Liver (tissue), 3 donors: ENCODE results near the gene SH3D19.

Experiments
- EGR1 ChIP-seq, 2 donors: IDR thresholded peaks; 2 replicates each; pipeline ENCODE4 v1.6.1; 2016 to 2018; ENCODE audit warnings: antibody characterized with exemption in 2 of 2, low read depth in 2 of 2
- FOXA1 ChIP-seq: IDR thresholded peaks from 2 replicates; pipeline ENCODE4 v1.6.1; 2016; ENCODE audit warnings: antibody characterized with exemption
- GABPA ChIP-seq, 2 donors: IDR thresholded peaks in 1 of 2; conservative IDR thresholded peaks in 1 of 2; 2 replicates each; pipeline ENCODE4 v1.6.1; 2016; ENCODE audit warnings: antibody characterized with exemption in 2 of 2, mild to moderate bottlenecking in 1 of 2, moderate library complexity in 1 of 2
- HNF4G ChIP-seq: IDR thresholded peaks from 2 replicates; pipeline ENCODE4 v1.6.1; 2016; ENCODE audit warnings: antibody characterized with exemption
- JUND ChIP-seq, 2 donors: IDR thresholded peaks; 2 replicates each; pipeline ENCODE4 v1.6.1; 2016; ENCODE audit warnings: antibody characterized with exemption in 2 of 2
- RAD21 ChIP-seq, 2 donors: IDR thresholded peaks; 2 replicates each; pipeline ENCODE4 v1.6.1; 2016; ENCODE audit warnings: antibody characterized with exemption in 2 of 2, mild to moderate bottlenecking in 2 of 2
- TAF1 ChIP-seq: conservative IDR thresholded peaks from 2 replicates; pipeline ENCODE4 v1.6.1; 2016; ENCODE audit warnings: antibody characterized with exemption, mild to moderate bottlenecking
- YY1 ChIP-seq: IDR thresholded peaks from 2 replicates; pipeline ENCODE4 v1.6.1; 2016; ENCODE audit warnings: antibody characterized with exemption, mild to moderate bottlenecking
- TF ChIP-seq, protein P1 (sequence below): fragments of 150-350 bp; IDR thresholded peaks from 2 replicates; pipeline ENCODE4 v1.5.1; 2017; ENCODE audit warnings: improper control_type of control experiment, low read depth, low read length; ENCODE audit not compliant: missing input control
- TF ChIP-seq, protein P2 (sequence below): IDR thresholded peaks from 2 replicates; pipeline ENCODE4 v1.6.1; 2016; ENCODE audit warnings: antibody characterized with exemption
- TF ChIP-seq, protein P3 (sequence below): IDR thresholded peaks from 2 replicates; pipeline ENCODE4 v1.6.1; 2016; ENCODE audit warnings: antibody characterized with exemption
- TF ChIP-seq, protein P4 (sequence below): IDR thresholded peaks from 2 replicates; pipeline ENCODE4 v1.6.1; 2016; ENCODE audit warnings: antibody characterized with exemption, mild to moderate bottlenecking
- donor health status: healthy.
- donor health status: healthy.

DNA sequence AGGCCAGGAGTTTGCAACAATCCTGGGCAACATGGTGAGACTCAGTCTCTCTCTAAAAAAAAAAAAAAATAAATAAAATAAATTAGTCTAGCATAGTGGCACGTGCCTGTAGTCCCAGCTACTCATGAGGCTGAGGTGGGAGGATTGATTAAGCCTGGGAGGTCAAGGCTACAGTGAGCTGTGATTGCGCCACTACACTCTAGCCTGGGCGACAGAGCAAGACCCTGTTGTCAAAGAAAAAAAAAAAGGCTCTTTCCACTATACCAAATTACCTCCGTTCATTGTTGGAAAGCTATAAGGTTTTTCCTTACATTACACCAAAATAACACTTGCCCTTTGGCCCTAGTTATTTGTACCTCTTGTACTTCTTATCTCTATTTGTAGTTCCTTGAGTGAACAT is 58.3 kb downstream of the SH3D19 start:
- no peak for TF ChIP-seq RAD21 (IDR thresholded peaks at IDR 0.05)
- TF ChIP-seq, protein P1, sequence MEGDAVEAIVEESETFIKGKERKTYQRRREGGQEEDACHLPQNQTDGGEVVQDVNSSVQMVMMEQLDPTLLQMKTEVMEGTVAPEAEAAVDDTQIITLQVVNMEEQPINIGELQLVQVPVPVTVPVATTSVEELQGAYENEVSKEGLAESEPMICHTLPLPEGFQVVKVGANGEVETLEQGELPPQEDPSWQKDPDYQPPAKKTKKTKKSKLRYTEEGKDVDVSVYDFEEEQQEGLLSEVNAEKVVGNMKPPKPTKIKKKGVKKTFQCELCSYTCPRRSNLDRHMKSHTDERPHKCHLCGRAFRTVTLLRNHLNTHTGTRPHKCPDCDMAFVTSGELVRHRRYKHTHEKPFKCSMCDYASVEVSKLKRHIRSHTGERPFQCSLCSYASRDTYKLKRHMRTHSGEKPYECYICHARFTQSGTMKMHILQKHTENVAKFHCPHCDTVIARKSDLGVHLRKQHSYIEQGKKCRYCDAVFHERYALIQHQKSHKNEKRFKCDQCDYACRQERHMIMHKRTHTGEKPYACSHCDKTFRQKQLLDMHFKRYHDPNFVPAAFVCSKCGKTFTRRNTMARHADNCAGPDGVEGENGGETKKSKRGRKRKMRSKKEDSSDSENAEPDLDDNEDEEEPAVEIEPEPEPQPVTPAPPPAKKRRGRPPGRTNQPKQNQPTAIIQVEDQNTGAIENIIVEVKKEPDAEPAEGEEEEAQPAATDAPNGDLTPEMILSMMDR: no peak
- TF ChIP-seq, protein P2, sequence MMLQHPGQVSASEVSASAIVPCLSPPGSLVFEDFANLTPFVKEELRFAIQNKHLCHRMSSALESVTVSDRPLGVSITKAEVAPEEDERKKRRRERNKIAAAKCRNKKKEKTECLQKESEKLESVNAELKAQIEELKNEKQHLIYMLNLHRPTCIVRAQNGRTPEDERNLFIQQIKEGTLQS: no peak
- TF ChIP-seq HNF4G: no peak
- no peak for TF ChIP-seq TAF1
- TF ChIP-seq EGR1 (IDR thresholded peaks at IDR 0.05; ENCODE audit: low read depth in 2 of 2): no peak
- TF ChIP-seq YY1: no peak
- TF ChIP-seq, protein P3, sequence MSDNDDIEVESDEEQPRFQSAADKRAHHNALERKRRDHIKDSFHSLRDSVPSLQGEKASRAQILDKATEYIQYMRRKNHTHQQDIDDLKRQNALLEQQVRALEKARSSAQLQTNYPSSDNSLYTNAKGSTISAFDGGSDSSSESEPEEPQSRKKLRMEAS: no peak
- TF ChIP-seq JUND (IDR thresholded peaks at IDR 0.05): no peak
- TF ChIP-seq, protein P4, sequence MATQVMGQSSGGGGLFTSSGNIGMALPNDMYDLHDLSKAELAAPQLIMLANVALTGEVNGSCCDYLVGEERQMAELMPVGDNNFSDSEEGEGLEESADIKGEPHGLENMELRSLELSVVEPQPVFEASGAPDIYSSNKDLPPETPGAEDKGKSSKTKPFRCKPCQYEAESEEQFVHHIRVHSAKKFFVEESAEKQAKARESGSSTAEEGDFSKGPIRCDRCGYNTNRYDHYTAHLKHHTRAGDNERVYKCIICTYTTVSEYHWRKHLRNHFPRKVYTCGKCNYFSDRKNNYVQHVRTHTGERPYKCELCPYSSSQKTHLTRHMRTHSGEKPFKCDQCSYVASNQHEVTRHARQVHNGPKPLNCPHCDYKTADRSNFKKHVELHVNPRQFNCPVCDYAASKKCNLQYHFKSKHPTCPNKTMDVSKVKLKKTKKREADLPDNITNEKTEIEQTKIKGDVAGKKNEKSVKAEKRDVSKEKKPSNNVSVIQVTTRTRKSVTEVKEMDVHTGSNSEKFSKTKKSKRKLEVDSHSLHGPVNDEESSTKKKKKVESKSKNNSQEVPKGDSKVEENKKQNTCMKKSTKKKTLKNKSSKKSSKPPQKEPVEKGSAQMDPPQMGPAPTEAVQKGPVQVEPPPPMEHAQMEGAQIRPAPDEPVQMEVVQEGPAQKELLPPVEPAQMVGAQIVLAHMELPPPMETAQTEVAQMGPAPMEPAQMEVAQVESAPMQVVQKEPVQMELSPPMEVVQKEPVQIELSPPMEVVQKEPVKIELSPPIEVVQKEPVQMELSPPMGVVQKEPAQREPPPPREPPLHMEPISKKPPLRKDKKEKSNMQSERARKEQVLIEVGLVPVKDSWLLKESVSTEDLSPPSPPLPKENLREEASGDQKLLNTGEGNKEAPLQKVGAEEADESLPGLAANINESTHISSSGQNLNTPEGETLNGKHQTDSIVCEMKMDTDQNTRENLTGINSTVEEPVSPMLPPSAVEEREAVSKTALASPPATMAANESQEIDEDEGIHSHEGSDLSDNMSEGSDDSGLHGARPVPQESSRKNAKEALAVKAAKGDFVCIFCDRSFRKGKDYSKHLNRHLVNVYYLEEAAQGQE: no peak
- no peak for TF ChIP-seq FOXA1
- no peak for TF ChIP-seq GABPA (IDR thresholded peaks at IDR 0.05 in 1 of 2, conservative IDR thresholded peaks at IDR 0.05 in 1 of 2)
